Gastrocnemius medialis (tissue), 4 donors: Measurements from ENCODE around the gene ATRNL1.

Experiments used
- POLR2A ChIP-seq, 2 donors: fragments of 450-650 bp; IDR thresholded peaks; one replicate each; pipeline ENCODE4 v1.6.1; 2017; ENCODE audit warnings: antibody characterized with exemption in 2 of 2, mild to moderate bottlenecking in 2 of 2, moderate library complexity in 2 of 2
- TF ChIP-seq, protein P1 (sequence below), 5 experiments: fragments of 450-650 bp in 3 of 5; fragments of 200-600 bp in 2 of 5; sonication (generic) in 2 of 5; IDR thresholded peaks in 4 of 5; conservative IDR thresholded peaks in 1 of 5; 1 replicate in 4 of 5; 2 replicates in 1 of 5; pipeline ENCODE4 v1.5.1; 2016 to 2019; ENCODE audit warnings: antibody characterized with exemption in 5 of 5, mild to moderate bottlenecking in 3 of 5, moderate library complexity in 3 of 5

DNA sequence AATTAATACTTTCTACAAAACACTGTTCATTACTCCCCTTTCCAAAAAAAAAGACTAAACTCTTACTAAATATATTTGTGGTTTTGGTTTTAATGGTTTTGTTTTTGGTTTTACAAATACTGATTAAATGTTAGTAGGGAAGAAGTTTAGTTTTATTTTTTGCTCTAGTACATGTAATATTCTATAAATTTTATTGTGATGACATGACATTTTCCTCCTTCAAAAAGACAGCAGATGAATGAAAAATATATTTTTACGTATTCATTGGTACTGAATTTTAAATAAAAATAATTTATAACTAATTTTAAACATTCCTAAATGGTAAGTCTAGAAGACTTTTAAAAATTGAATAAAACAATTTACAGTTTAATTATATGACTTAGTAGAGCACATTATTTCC, 667.0 kb downstream of the ATRNL1 start:
- TF ChIP-seq, protein P1, sequence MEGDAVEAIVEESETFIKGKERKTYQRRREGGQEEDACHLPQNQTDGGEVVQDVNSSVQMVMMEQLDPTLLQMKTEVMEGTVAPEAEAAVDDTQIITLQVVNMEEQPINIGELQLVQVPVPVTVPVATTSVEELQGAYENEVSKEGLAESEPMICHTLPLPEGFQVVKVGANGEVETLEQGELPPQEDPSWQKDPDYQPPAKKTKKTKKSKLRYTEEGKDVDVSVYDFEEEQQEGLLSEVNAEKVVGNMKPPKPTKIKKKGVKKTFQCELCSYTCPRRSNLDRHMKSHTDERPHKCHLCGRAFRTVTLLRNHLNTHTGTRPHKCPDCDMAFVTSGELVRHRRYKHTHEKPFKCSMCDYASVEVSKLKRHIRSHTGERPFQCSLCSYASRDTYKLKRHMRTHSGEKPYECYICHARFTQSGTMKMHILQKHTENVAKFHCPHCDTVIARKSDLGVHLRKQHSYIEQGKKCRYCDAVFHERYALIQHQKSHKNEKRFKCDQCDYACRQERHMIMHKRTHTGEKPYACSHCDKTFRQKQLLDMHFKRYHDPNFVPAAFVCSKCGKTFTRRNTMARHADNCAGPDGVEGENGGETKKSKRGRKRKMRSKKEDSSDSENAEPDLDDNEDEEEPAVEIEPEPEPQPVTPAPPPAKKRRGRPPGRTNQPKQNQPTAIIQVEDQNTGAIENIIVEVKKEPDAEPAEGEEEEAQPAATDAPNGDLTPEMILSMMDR (IDR thresholded peaks at IDR 0.05 in 4 of 5, conservative IDR thresholded peaks at IDR 0.05 in 1 of 5), result no peak
- no peak for TF ChIP-seq POLR2A (IDR thresholded peaks at IDR 0.05)
